ENCODE measurements around the gene OLIG1. TPM values are rescaled to one million over a fixed set of nuclear protein-coding genes. Genes with fewer than 3 reads are reported as not detected.

The OLIG1 gene
- polyA plus RNA-seq, 1 of the 3 experiments (the other 2 are of a cell fraction): not detected

GRCh38 chr21:33059380-33059841, 10.5 kb upstream of the OLIG1 start:
- Histone ChIP-seq H4K20me1 (ENCODE audit: insufficient read depth) (no peaks in the 10 kb centered on the region), H3K4me2 (no peak overlapping the region), H3F3A (replicated peaks; ENCODE audit: insufficient read depth) (no peaks in the 10 kb centered on the region), H3K9me3 (no peaks in the 10 kb centered on the region), H3K4me1 (ENCODE audit: control insufficient read depth in 1 of 2, insufficient read depth in 2 of 2, low read depth in 1 of 2, low read length in 1 of 2) (no peaks in the 10 kb centered on the region), H3K4me3 (ENCODE audit: low read depth in 2 of 2, low read length in 1 of 2) (no peak overlapping the region), H3K36me3 (replicated peaks in 1 of 2; ENCODE audit: control insufficient read depth in 1 of 2, insufficient read depth in 2 of 2, low read length in 1 of 2) (no peaks in the 10 kb centered on the region), H2AFZ (ENCODE audit: low read depth) (no peak overlapping the region), H3K79me2 (ENCODE audit: insufficient read depth) (no peaks in the 10 kb centered on the region), H3K27ac (ENCODE audit: low read depth in 2 of 2, low read length in 1 of 2) (no peak overlapping the region), H3K27me3 (ENCODE audit: insufficient read depth) (peaks cover 92% of the 10 kb centered on the region), H3K9me2 (no peaks in the 10 kb centered on the region), H3K9ac (no peak overlapping the region)
- no peak for TF ChIP-seq RCOR1 (IDR thresholded peaks at IDR 0.05; ENCODE audit: low read length)
- no peak for TF ChIP-seq ZBTB33 (IDR thresholded peaks at IDR 0.05; ENCODE audit: borderline replicate concordance, low read depth)
- no peak for TF ChIP-seq SMC3 (IDR thresholded peaks at IDR 0.05; ENCODE audit: low read depth, low read length)
- TF ChIP-seq POLR2AphosphoS5 (IDR thresholded peaks at IDR 0.05; ENCODE audit: low read depth, low read length): no peak
- no peak for TF ChIP-seq ELF1 (IDR thresholded peaks at IDR 0.05)
- TF ChIP-seq FOXM1 (IDR thresholded peaks at IDR 0.05; ENCODE audit: low read depth): no peak
- TF ChIP-seq TCF12 (IDR thresholded peaks at IDR 0.05): no peak
- no peak for TF ChIP-seq GABPA (IDR thresholded peaks at IDR 0.05; ENCODE audit: low read depth)
- no peak for TF ChIP-seq FOSL2 (IDR thresholded peaks at IDR 0.05; ENCODE audit: borderline replicate concordance, low read depth)
- no peak for TF ChIP-seq USF1 (IDR thresholded peaks at IDR 0.05; ENCODE audit: borderline replicate concordance, low read depth)
- TF ChIP-seq YY1 (IDR thresholded peaks at IDR 0.05; ENCODE audit: low read depth): no peak
- no peak for TF ChIP-seq PBX3 (IDR thresholded peaks at IDR 0.05)
- no peak for TF ChIP-seq RFX5 (IDR thresholded peaks at IDR 0.05; ENCODE audit: low read length)
- no peak for TF ChIP-seq NFIC (IDR thresholded peaks at IDR 0.05; ENCODE audit: borderline replicate concordance)
- no peak for TF ChIP-seq TEAD4 (IDR thresholded peaks at IDR 0.05; ENCODE audit: borderline replicate concordance, insufficient read depth)
- TF ChIP-seq FOXJ3 (CRISPR knock-in tag; IDR thresholded peaks at IDR 0.05): no peak
- TF ChIP-seq GATA2 (CRISPR knock-in tag; IDR thresholded peaks at IDR 0.05): no peak
- no peak for DNase-seq
- WGBS (ENCODE audit: low lambda C conversion rate): 4% methylated on average over 2 of the region's 2 CpGs
- POLR2A ChIA-PET: no interaction called here
- CTCF ChIA-PET: no interaction called here

- H3K9ac ChIP-seq: no peak overlapping the region
- ChIA-PET CTCF (no interaction called here), POLR2A (no interaction called here)
- 11% methylated on average over 4 of the region's 4 CpGs for WGBS (ENCODE audit: low lambda C conversion rate)
- H3K9me2 ChIP-seq: no peaks in the 10 kb centered on the region
- no peak overlapping the region for H2AFZ ChIP-seq (ENCODE audit: low read depth)
- H3F3A ChIP-seq (replicated peaks; ENCODE audit: insufficient read depth): no peaks in the 10 kb centered on the region
- H3K27me3 ChIP-seq (ENCODE audit: insufficient read depth): peaks cover 94% of the 10 kb centered on the region
- H3K27ac ChIP-seq (ENCODE audit: low read depth in 2 of 2, low read length in 1 of 2): no peak overlapping the region
- DNase-seq: no peak
- H3K4me1 ChIP-seq (ENCODE audit: control insufficient read depth in 1 of 2, insufficient read depth in 2 of 2, low read depth in 1 of 2, low read length in 1 of 2): no peaks in the 10 kb centered on the region
- no peaks in the 10 kb centered on the region for H3K9me3 ChIP-seq
- H3K4me2 ChIP-seq: no peak overlapping the region
- H3K36me3 ChIP-seq (replicated peaks in 1 of 2; ENCODE audit: control insufficient read depth in 1 of 2, insufficient read depth in 2 of 2, low read length in 1 of 2): no peaks in the 10 kb centered on the region
- no peaks in the 10 kb centered on the region for H4K20me1 ChIP-seq (ENCODE audit: insufficient read depth)
- no peak overlapping the region for H3K4me3 ChIP-seq (ENCODE audit: low read depth in 2 of 2, low read length in 1 of 2)
- no peaks in the 10 kb centered on the region for H3K79me2 ChIP-seq (ENCODE audit: insufficient read depth)
- TF ChIP-seq EZH2phosphoT487 (IDR thresholded peaks at IDR 0.05; ENCODE audit: borderline replicate concordance, low read depth) (no peak), TCF12 (IDR thresholded peaks at IDR 0.05) (no peak), PBX3 (IDR thresholded peaks at IDR 0.05) (no peak), RCOR1 (IDR thresholded peaks at IDR 0.05; ENCODE audit: low read length) (no peak), REST (IDR thresholded peaks at IDR 0.05; ENCODE audit: low read depth, low read length) (no peak), ELF1 (IDR thresholded peaks at IDR 0.05) (no peak), MXI1 (IDR thresholded peaks at IDR 0.05; ENCODE audit: low read depth, low read length) (no peak), MEF2A (IDR thresholded peaks at IDR 0.05; ENCODE audit: borderline replicate concordance, low read depth) (no peak)
These were observed 8.7 kb upstream of the OLIG1 start for GRCh38 chr21:33061233-33061632.

All from SK-N-SH (cell line).